Measurements from ENCODE around the gene ARHGEF19.

The ARHGEF19 gene

DNA sequence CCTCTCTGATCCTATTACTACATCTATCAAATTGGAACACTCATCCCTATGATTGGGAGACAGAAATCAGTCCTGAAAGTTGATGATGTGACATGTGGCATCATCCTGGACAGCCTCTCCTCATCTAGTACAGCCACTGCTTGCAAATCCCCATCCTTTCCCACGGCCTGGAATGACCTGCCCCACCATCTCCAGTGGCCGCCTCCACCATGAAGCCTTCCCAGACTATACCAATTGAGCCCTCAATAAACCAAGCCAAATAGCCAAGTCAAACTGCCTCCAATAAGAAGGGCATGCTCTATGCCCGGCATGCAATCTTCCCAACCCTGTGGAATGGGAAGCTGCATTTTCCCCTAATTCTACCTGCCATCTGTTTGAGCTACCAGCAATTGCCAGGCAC lies 561 bp upstream of the ARHGEF19 start:
- H3K9ac ChIP-seq (ENCODE audit: low read depth, low read length, poor library complexity, severe bottlenecking), result no peak overlapping the region
- no peaks in the 10 kb centered on the region for H3K27me3 ChIP-seq (ENCODE audit: insufficient read depth, low read length, poor library complexity, severe bottlenecking)
- H3K4me1 ChIP-seq (ENCODE audit: insufficient read depth, low read length, poor library complexity, severe bottlenecking), result no peaks in the 10 kb centered on the region
- H3K79me2 ChIP-seq (ENCODE audit: insufficient read depth, low read length), result no peaks in the 10 kb centered on the region
- H3K9me3 ChIP-seq (ENCODE audit: insufficient read depth, low read depth, low read length), result no peaks in the 10 kb centered on the region
- H3K9me2 ChIP-seq (replicated peaks; ENCODE audit: low read depth, low read length), result no peaks in the 10 kb centered on the region
- H3F3A ChIP-seq (ENCODE audit: low read depth), result no peaks in the 10 kb centered on the region
- H4K20me1 ChIP-seq (ENCODE audit: insufficient read depth, low read length, poor library complexity, severe bottlenecking), result no peaks in the 10 kb centered on the region
- H3K4me3 ChIP-seq (ENCODE audit: low read length, poor library complexity, severe bottlenecking), result no peak overlapping the region
- H3K36me3 ChIP-seq (ENCODE audit: insufficient read depth, low read length), result no peaks in the 10 kb centered on the region
- no peak for TF ChIP-seq CTCF (conservative IDR thresholded peaks at IDR 0.05; ENCODE audit: low read length)
- TF ChIP-seq EZH2phosphoT487 (IDR thresholded peaks at IDR 0.05; ENCODE audit: borderline replicate concordance), result no peak
- no peak overlapping the region for H2AFZ ChIP-seq (ENCODE audit: low read length)
- H3K4me2 ChIP-seq (ENCODE audit: low read depth, low read length, poor library complexity, severe bottlenecking), result no peak overlapping the region

DNA sequence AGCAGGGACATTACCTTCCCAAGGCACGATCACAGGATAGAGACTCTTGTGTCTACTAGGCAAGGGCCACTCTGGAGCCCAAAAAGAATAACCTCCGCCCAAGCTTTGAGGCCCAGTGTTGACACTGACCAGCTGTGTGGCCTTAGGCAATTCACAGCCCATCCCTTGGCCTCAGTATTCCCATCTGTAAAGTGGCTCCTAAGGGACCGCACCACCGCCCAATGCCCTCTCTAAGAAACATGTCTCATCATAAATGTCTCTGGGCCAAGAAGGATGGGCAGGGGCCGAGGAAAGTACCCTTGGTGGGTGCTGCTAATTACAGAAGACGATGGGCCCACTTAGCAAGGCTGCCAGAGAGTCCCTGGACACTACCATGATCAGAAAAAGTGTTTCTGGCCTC lies 628 bp downstream of the ARHGEF19 start:
- H3K36me3 ChIP-seq (ENCODE audit: insufficient read depth, low read length), result no peaks in the 10 kb centered on the region
- H3K79me2 ChIP-seq (ENCODE audit: insufficient read depth, low read length), result no peaks in the 10 kb centered on the region
- H3K9me3 ChIP-seq (ENCODE audit: insufficient read depth, low read depth, low read length), result no peaks in the 10 kb centered on the region
- H3K4me1 ChIP-seq (ENCODE audit: insufficient read depth, low read length, poor library complexity, severe bottlenecking), result peaks cover 5% of the 10 kb centered on the region
- H3K27me3 ChIP-seq (ENCODE audit: insufficient read depth, low read length, poor library complexity, severe bottlenecking), result no peaks in the 10 kb centered on the region
- H3K4me3 ChIP-seq (ENCODE audit: low read length, poor library complexity, severe bottlenecking), result no peak overlapping the region
- TF ChIP-seq EZH2phosphoT487 (IDR thresholded peaks at IDR 0.05; ENCODE audit: borderline replicate concordance), result no peak
- TF ChIP-seq CTCF (conservative IDR thresholded peaks at IDR 0.05; ENCODE audit: low read length), result no peak
- H4K20me1 ChIP-seq (ENCODE audit: insufficient read depth, low read length, poor library complexity, severe bottlenecking), result no peaks in the 10 kb centered on the region
- no peak overlapping the region for H2AFZ ChIP-seq (ENCODE audit: low read length)
- no peak overlapping the region for H3K4me2 ChIP-seq (ENCODE audit: low read depth, low read length, poor library complexity, severe bottlenecking)
- H3K9me2 ChIP-seq (replicated peaks; ENCODE audit: low read depth, low read length), result no peaks in the 10 kb centered on the region
- no peaks in the 10 kb centered on the region for H3F3A ChIP-seq (ENCODE audit: low read depth)
- no peak overlapping the region for H3K9ac ChIP-seq (ENCODE audit: low read depth, low read length, poor library complexity, severe bottlenecking)

GRCh38 chr1:16210581-16210980 lies 1.9 kb downstream of the ARHGEF19 start:
- no peaks in the 10 kb centered on the region for H3F3A ChIP-seq (ENCODE audit: low read depth)
- H3K9me2 ChIP-seq (replicated peaks; ENCODE audit: low read depth, low read length), result no peaks in the 10 kb centered on the region
- no peak overlapping the region for H3K4me3 ChIP-seq (ENCODE audit: low read length, poor library complexity, severe bottlenecking)
- H3K79me2 ChIP-seq (ENCODE audit: insufficient read depth, low read length), result peaks cover 3% of the 10 kb centered on the region; the same call in 1 of the 2 replicates
- TF ChIP-seq EZH2phosphoT487 (IDR thresholded peaks at IDR 0.05; ENCODE audit: borderline replicate concordance) (no peak), CTCF (conservative IDR thresholded peaks at IDR 0.05; ENCODE audit: low read length) (no peak)
- no peaks in the 10 kb centered on the region for H3K9me3 ChIP-seq (ENCODE audit: insufficient read depth, low read depth, low read length)
- H2AFZ ChIP-seq (ENCODE audit: low read length), result no peak overlapping the region
- H3K9ac ChIP-seq (ENCODE audit: low read depth, low read length, poor library complexity, severe bottlenecking), result no peak overlapping the region
- H3K4me2 ChIP-seq (ENCODE audit: low read depth, low read length, poor library complexity, severe bottlenecking), result no peak overlapping the region
- no peaks in the 10 kb centered on the region for H3K36me3 ChIP-seq (ENCODE audit: insufficient read depth, low read length)
- H3K4me1 ChIP-seq (ENCODE audit: insufficient read depth, low read length, poor library complexity, severe bottlenecking), result peaks cover 9% of the 10 kb centered on the region
- H4K20me1 ChIP-seq (ENCODE audit: insufficient read depth, low read length, poor library complexity, severe bottlenecking), result no peaks in the 10 kb centered on the region
- no peaks in the 10 kb centered on the region for H3K27me3 ChIP-seq (ENCODE audit: insufficient read depth, low read length, poor library complexity, severe bottlenecking)
